GM12872 (cell line): ENCODE results near the gene KRT16.

ENCODE experiments used
- TF ChIP-seq, protein P1 (sequence below): IDR thresholded peaks from 3 replicates; pipeline ENCODE4 v1.5.1; 2011; ENCODE audit warnings: low read depth, mild to moderate bottlenecking, low read length, moderate library complexity; ENCODE audit not compliant: insufficient read depth

KRT16 gene

GRCh38 chr17:41610965-41611640 lies 1.5 kb downstream of the KRT16 start:
- TF ChIP-seq, protein P1, sequence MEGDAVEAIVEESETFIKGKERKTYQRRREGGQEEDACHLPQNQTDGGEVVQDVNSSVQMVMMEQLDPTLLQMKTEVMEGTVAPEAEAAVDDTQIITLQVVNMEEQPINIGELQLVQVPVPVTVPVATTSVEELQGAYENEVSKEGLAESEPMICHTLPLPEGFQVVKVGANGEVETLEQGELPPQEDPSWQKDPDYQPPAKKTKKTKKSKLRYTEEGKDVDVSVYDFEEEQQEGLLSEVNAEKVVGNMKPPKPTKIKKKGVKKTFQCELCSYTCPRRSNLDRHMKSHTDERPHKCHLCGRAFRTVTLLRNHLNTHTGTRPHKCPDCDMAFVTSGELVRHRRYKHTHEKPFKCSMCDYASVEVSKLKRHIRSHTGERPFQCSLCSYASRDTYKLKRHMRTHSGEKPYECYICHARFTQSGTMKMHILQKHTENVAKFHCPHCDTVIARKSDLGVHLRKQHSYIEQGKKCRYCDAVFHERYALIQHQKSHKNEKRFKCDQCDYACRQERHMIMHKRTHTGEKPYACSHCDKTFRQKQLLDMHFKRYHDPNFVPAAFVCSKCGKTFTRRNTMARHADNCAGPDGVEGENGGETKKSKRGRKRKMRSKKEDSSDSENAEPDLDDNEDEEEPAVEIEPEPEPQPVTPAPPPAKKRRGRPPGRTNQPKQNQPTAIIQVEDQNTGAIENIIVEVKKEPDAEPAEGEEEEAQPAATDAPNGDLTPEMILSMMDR = no peak

DNA sequence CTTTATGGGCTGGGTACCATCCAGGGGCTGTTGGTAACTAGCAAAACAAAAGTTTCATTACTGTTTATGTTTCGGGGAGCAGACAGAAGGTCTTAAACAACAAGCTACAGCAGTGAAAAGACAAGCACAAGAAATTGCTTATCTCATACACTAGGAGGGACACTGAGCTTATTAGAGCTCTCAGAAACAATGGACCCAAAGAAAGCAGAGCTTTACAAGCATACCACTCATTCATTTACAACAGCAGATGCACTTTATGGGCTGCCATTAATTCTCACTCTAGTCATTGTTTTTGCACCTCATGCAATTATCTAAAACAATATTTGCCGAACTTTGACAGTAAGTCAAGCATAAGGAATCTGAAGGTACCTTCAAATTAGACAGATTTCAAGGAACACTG lies 10.0 kb downstream of the KRT16 start:
- TF ChIP-seq, protein P1 = no peak

- TF ChIP-seq, protein P1 = no peak
These were observed 12.2 kb downstream of the KRT16 start for GRCh38 chr17:41600318-41600717.

DNA sequence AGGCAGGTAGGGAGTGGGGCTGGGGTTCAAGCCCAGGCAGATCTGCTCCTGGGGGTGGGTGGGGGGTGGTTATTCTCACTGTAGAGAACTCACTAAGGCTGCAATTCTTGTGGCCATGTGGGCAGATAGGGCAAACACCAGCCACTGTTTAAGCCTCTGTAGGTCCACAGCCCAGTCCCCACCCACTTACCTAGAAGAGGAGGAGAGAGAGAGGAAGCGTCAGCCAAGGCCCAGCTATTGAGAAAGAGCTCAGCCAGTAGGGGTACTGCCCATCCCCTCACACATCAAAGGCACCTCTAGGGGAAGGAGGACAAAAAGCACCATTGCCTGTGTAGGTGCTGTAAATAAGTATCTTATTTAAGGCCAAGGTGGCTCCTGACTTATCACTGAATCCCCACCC lies 12.9 kb downstream of the KRT16 start:
- TF ChIP-seq, protein P1 = no peak

DNA sequence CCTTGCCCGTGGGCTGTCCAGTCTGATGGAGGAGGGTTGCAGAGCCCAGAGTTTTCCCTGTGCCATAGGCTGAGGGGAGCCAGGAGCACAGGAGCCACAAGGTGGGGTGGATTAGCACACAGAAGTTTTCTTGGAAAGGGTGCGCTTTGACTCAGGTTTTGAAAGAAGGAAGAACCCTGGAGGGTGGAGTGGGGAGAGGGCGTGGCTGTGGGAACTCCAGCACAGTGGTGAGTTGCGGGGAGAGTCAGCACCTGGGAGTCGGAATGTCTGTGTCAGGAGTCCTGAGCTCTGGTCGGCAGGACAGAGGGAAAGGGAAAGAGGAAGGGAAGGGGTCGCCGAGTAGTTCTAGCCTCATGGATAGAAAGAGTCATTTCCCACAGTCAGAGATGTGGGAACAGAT lies 17.0 kb downstream of the KRT16 start:
- TF ChIP-seq, protein P1 = no peak

GRCh38 chr17:41594363-41594915 lies 18.1 kb downstream of the KRT16 start:
- TF ChIP-seq, protein P1 = no peak

GRCh38 chr17:41593306-41593981 lies 19.1 kb downstream of the KRT16 start:
- TF ChIP-seq, protein P1 = no peak
